WTC11 (cell line): ENCODE data around the gene NEAT1. TPM values are rescaled to one million over a fixed set of nuclear protein-coding genes. Genes with fewer than 3 reads are reported as not detected.

Experiments
- ATAC-seq: fragments of 200-7000 bp; cut with Tn5 transposase; 2 replicates; pipeline ENCODE4 v1.10.0; 2021; ENCODE audit warnings: mild to moderate bottlenecking, moderate library complexity
- CTCF ChIA-PET: fragments of 300-600 bp; sonication (Branson Sonifier 250); formaldehyde crosslinking; loops from one replicate; lab custom pipeline; 2021; ENCODE audit warnings: antibody characterized with exemption; lab: Charles Lee
- POLR2A ChIA-PET: fragments of 350-600 bp; sonication (Branson Sonifier 250); formaldehyde crosslinking; loops from one replicate; lab custom pipeline; 2021; ENCODE audit warnings: antibody characterized with exemption; lab: Charles Lee
- DNase-seq: peaks from one replicate; pipeline ENCODE4 v3.0.0; 2021; ENCODE audit warnings: low spot score
- H3K27ac Mint-ChIP-seq: 2 replicates; pipeline ENCODE4 v1.8.0; 2021; ENCODE audit warnings: mixed read lengths
- H3K27me3 Mint-ChIP-seq: 2 replicates; pipeline ENCODE4 v1.8.0; 2021; ENCODE audit warnings: low read depth, mild to moderate bottlenecking, moderate library complexity, mixed read lengths
- H3K36me3 Mint-ChIP-seq: 2 replicates; pipeline ENCODE4 v1.8.0; 2021; ENCODE audit warnings: mixed read lengths
- H3K4me1 Mint-ChIP-seq: 2 replicates; pipeline ENCODE4 v1.8.0; 2022; ENCODE audit warnings: mixed read lengths
- H3K4me3 Mint-ChIP-seq: 2 replicates; pipeline ENCODE4 v1.8.0; 2021; ENCODE audit warnings: mild to moderate bottlenecking, moderate library complexity, mixed read lengths
- H3K9me3 Mint-ChIP-seq: 2 replicates; pipeline ENCODE4 v1.8.0; 2021; ENCODE audit warnings: mixed read lengths
- TCF7 ChIP-seq: sonication (generic); formaldehyde crosslinking; IDR thresholded peaks from 2 replicates; pipeline ENCODE4 v1.8.0; 2022; ENCODE audit warnings: mild to moderate bottlenecking, low read depth, missing genetic modification reagents, moderate library complexity
- TEAD1 ChIP-seq: sonication (generic); formaldehyde crosslinking; IDR thresholded peaks from 2 replicates; pipeline ENCODE4 v1.8.0; 2022; ENCODE audit warnings: mild to moderate bottlenecking, missing genetic modification reagents
- ZNF423 ChIP-seq: fragments of 250-450 bp; sonication (Bioruptor Pico); IDR thresholded peaks from 2 replicates; pipeline ENCODE4 v2.1.2; 2022; ENCODE audit warnings: mild to moderate bottlenecking, moderate library complexity
- total RNA-seq: library from RNA; stranded (reverse); gene quantifications from 3 replicates; pipeline ENCODE4 v1.2.3, GENCODE V29; 2021
- TF ChIP-seq, protein P1 (sequence below): sonication (generic); formaldehyde crosslinking; IDR thresholded peaks from 2 replicates; pipeline ENCODE4 v1.8.1; 2022; ENCODE audit warnings: mild to moderate bottlenecking, moderate library complexity, missing genetic modification reagents
- TF ChIP-seq, protein P2 (sequence below): fragments of 250-450 bp; sonication (Bioruptor Pico); IDR thresholded peaks from 2 replicates; pipeline ENCODE4 v1.9.0; 2021; ENCODE audit warnings: mild to moderate bottlenecking, borderline replicate concordance
- TF ChIP-seq, protein P3 (sequence below): sonication (generic); formaldehyde crosslinking; IDR thresholded peaks from 2 replicates; pipeline ENCODE4 v1.8.1; 2023; ENCODE audit warnings: mild to moderate bottlenecking, missing genetic modification reagents, moderate library complexity
- TF ChIP-seq, protein P4 (sequence below): fragments of 250-450 bp; sonication (Bioruptor Pico); IDR thresholded peaks from 2 replicates; pipeline ENCODE4 v1.9.0; 2021; ENCODE audit warnings: mild to moderate bottlenecking
- TF ChIP-seq, protein P5 (sequence below): sonication (generic); formaldehyde crosslinking; conservative IDR thresholded peaks from 2 replicates; pipeline ENCODE4 v1.8.1; 2022; ENCODE audit warnings: mild to moderate bottlenecking, missing genetic modification reagents
- TF ChIP-seq, protein P6 (sequence below): sonication (generic); formaldehyde crosslinking; IDR thresholded peaks from 2 replicates; pipeline ENCODE4 v1.8.0; 2023; ENCODE audit warnings: missing genetic modification reagents, mild to moderate bottlenecking, borderline replicate concordance
- TF ChIP-seq, protein P7 (sequence below): fragments of 250-450 bp; sonication (Bioruptor Pico); IDR thresholded peaks from 2 replicates; pipeline ENCODE4 v1.8.0; 2021; ENCODE audit warnings: mild to moderate bottlenecking

The NEAT1 gene
- total RNA-seq, 1 experiment from 2014 or later = 38.1 TPM

DNA sequence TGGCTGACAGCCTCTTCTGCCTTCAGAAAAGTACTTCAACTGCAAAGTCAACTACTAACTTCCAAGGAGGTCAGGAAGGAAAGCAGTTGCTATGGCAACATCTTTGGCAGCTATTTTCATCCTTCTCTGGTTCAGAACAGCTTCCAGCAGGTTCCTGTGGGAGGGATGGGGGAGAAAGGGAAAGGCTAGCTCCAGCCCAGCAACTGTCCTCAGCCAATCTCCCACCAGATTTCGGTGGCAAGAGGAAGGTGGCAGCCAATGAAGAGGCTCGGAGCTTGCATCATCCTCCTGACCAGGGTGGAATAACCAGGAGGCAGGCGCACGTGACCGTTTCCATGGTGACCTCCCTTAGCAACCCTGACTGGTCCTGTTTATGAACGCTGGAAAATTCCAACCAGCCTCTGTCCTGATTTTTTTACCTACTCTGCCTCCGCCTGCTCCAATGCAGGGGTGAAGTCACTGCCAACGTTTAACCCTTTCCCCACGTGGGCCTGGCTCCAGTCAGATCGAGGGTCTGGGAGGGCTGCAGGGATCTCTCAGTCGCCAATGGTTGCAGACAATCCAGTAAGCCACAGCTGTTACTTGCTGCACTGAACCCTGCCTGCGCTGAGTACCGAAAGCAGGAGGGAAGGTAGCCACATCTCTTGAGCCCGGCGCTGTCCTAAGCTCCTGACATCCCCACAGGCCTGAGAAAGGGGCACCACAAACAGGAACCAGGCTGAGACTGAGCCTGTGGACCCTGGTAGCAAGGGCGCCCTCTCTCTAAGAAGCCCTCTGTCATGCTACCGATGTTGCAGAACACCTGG lies 65.1 kb downstream of the NEAT1 start (continued):
- TF ChIP-seq, protein P1, sequence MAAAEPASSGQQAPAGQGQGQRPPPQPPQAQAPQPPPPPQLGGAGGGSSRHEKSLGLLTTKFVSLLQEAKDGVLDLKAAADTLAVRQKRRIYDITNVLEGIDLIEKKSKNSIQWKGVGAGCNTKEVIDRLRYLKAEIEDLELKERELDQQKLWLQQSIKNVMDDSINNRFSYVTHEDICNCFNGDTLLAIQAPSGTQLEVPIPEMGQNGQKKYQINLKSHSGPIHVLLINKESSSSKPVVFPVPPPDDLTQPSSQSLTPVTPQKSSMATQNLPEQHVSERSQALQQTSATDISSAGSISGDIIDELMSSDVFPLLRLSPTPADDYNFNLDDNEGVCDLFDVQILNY (CRISPR knock-in tag) = no peak
- TF ChIP-seq, protein P2, sequence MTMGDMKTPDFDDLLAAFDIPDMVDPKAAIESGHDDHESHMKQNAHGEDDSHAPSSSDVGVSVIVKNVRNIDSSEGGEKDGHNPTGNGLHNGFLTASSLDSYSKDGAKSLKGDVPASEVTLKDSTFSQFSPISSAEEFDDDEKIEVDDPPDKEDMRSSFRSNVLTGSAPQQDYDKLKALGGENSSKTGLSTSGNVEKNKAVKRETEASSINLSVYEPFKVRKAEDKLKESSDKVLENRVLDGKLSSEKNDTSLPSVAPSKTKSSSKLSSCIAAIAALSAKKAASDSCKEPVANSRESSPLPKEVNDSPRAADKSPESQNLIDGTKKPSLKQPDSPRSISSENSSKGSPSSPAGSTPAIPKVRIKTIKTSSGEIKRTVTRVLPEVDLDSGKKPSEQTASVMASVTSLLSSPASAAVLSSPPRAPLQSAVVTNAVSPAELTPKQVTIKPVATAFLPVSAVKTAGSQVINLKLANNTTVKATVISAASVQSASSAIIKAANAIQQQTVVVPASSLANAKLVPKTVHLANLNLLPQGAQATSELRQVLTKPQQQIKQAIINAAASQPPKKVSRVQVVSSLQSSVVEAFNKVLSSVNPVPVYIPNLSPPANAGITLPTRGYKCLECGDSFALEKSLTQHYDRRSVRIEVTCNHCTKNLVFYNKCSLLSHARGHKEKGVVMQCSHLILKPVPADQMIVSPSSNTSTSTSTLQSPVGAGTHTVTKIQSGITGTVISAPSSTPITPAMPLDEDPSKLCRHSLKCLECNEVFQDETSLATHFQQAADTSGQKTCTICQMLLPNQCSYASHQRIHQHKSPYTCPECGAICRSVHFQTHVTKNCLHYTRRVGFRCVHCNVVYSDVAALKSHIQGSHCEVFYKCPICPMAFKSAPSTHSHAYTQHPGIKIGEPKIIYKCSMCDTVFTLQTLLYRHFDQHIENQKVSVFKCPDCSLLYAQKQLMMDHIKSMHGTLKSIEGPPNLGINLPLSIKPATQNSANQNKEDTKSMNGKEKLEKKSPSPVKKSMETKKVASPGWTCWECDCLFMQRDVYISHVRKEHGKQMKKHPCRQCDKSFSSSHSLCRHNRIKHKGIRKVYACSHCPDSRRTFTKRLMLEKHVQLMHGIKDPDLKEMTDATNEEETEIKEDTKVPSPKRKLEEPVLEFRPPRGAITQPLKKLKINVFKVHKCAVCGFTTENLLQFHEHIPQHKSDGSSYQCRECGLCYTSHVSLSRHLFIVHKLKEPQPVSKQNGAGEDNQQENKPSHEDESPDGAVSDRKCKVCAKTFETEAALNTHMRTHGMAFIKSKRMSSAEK (CRISPR knock-in tag) = no peak
- TF ChIP-seq, protein P3, sequence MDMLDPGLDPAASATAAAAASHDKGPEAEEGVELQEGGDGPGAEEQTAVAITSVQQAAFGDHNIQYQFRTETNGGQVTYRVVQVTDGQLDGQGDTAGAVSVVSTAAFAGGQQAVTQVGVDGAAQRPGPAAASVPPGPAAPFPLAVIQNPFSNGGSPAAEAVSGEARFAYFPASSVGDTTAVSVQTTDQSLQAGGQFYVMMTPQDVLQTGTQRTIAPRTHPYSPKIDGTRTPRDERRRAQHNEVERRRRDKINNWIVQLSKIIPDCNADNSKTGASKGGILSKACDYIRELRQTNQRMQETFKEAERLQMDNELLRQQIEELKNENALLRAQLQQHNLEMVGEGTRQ (CRISPR knock-in tag) = peak; percentile 98
- TF ChIP-seq, protein P4, sequence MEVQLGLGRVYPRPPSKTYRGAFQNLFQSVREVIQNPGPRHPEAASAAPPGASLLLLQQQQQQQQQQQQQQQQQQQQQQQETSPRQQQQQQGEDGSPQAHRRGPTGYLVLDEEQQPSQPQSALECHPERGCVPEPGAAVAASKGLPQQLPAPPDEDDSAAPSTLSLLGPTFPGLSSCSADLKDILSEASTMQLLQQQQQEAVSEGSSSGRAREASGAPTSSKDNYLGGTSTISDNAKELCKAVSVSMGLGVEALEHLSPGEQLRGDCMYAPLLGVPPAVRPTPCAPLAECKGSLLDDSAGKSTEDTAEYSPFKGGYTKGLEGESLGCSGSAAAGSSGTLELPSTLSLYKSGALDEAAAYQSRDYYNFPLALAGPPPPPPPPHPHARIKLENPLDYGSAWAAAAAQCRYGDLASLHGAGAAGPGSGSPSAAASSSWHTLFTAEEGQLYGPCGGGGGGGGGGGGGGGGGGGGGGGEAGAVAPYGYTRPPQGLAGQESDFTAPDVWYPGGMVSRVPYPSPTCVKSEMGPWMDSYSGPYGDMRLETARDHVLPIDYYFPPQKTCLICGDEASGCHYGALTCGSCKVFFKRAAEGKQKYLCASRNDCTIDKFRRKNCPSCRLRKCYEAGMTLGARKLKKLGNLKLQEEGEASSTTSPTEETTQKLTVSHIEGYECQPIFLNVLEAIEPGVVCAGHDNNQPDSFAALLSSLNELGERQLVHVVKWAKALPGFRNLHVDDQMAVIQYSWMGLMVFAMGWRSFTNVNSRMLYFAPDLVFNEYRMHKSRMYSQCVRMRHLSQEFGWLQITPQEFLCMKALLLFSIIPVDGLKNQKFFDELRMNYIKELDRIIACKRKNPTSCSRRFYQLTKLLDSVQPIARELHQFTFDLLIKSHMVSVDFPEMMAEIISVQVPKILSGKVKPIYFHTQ = no peak
- TF ChIP-seq, protein P5, sequence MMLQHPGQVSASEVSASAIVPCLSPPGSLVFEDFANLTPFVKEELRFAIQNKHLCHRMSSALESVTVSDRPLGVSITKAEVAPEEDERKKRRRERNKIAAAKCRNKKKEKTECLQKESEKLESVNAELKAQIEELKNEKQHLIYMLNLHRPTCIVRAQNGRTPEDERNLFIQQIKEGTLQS (CRISPR knock-in tag) = peak; percentile 98

DNA sequence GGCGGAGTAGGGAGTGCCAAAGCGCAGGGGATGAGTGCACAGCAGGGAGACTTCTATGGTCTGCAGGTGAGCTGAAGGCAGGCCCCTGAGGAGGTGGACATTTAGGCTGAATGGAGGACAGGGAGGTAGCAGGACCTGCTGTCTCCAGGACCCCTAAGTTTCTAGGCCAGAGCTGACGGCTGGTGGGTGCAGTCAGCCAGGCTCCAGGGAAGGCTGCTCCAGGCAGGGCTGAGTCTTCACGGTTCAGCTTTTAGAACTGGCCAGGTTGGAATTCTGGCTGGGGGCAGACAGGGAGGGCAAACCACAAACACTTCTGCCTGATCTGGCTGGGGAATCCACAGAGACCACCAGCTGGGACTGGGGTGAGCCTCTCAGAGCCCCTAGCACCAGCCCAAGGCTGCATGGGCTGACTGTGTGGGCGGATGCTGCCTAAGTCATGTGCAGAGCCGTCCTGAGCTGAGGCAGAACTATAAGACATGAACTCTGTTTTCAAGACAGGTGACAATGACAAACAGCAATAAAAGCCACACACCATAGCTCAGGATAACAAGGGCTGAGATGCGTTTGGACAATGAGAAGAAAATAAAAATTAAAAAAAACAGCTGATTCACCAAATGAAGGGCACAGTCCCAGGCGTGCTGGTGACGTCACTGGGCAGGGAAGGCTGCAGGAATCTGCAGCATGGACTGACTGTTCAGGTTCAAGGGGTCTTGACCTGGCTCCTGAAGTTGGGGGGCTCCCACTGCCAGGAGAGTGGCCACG lies 65.9 kb downstream of the NEAT1 start:
- ATAC-seq (peak; percentile 1; the same call in 1 of the 2 replicates), DNase-seq (no peak)
- peaks cover 4% of the 10 kb centered on the region for H3K27me3 Mint-ChIP-seq
- H3K4me3 Mint-ChIP-seq = peak overlapping the region; percentile 62
- TF ChIP-seq ZNF423 (CRISPR knock-in tag) (peak; percentile 71; the same call in 1 of the 2 replicates), TCF7 (no peak), TEAD1 (CRISPR knock-in tag) (0 out of 2 replicates have a peak, but pooled peaks have one; percentile 24)
- TF ChIP-seq, protein P6, sequence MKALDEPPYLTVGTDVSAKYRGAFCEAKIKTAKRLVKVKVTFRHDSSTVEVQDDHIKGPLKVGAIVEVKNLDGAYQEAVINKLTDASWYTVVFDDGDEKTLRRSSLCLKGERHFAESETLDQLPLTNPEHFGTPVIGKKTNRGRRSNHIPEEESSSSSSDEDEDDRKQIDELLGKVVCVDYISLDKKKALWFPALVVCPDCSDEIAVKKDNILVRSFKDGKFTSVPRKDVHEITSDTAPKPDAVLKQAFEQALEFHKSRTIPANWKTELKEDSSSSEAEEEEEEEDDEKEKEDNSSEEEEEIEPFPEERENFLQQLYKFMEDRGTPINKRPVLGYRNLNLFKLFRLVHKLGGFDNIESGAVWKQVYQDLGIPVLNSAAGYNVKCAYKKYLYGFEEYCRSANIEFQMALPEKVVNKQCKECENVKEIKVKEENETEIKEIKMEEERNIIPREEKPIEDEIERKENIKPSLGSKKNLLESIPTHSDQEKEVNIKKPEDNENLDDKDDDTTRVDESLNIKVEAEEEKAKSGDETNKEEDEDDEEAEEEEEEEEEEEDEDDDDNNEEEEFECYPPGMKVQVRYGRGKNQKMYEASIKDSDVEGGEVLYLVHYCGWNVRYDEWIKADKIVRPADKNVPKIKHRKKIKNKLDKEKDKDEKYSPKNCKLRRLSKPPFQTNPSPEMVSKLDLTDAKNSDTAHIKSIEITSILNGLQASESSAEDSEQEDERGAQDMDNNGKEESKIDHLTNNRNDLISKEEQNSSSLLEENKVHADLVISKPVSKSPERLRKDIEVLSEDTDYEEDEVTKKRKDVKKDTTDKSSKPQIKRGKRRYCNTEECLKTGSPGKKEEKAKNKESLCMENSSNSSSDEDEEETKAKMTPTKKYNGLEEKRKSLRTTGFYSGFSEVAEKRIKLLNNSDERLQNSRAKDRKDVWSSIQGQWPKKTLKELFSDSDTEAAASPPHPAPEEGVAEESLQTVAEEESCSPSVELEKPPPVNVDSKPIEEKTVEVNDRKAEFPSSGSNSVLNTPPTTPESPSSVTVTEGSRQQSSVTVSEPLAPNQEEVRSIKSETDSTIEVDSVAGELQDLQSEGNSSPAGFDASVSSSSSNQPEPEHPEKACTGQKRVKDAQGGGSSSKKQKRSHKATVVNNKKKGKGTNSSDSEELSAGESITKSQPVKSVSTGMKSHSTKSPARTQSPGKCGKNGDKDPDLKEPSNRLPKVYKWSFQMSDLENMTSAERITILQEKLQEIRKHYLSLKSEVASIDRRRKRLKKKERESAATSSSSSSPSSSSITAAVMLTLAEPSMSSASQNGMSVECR (CRISPR knock-in tag) = 0 out of 2 replicates have a peak, but pooled peaks have one; percentile 60
- TF ChIP-seq, protein P7, sequence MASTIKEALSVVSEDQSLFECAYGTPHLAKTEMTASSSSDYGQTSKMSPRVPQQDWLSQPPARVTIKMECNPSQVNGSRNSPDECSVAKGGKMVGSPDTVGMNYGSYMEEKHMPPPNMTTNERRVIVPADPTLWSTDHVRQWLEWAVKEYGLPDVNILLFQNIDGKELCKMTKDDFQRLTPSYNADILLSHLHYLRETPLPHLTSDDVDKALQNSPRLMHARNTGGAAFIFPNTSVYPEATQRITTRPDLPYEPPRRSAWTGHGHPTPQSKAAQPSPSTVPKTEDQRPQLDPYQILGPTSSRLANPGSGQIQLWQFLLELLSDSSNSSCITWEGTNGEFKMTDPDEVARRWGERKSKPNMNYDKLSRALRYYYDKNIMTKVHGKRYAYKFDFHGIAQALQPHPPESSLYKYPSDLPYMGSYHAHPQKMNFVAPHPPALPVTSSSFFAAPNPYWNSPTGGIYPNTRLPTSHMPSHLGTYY (CRISPR knock-in tag) = no peak
- peaks cover 91% of the 10 kb centered on the region for H3K4me1 Mint-ChIP-seq
- ChIA-PET POLR2A (interaction anchor here (0.9 to 11.6 kb wide), 10 partner anchors 11 to 172 kb away, joined by 3 to 502 read pairs (median 16); partner anchors contain the start of genes MALAT1 and NEAT1), CTCF (interaction anchor here (1.3 to 8.9 kb wide), 9 partner anchors 9 to 110 kb away, joined by 3 to 129 read pairs (median 20); partner anchors contain the start of gene NEAT1)
- H3K36me3 Mint-ChIP-seq = no peaks in the 10 kb centered on the region
- no peaks in the 10 kb centered on the region for H3K9me3 Mint-ChIP-seq
- H3K27ac Mint-ChIP-seq = peak overlapping the region; percentile 100
